Endothelial cell of umbilical vein (primary cell): Measurements from ENCODE around the gene NPTN. TPM values are rescaled to one million over a fixed set of nuclear protein-coding genes. Genes with fewer than 3 reads are reported as not detected.

ENCODE experiments used
- BruUV-seq: library from RNA; stranded (reverse); fragments of 400-500 nt; replicated peaks from 2 replicates; lab custom pipeline; 2021; lab: Mats Ljungman, UMichigan
- CTCF ChIA-PET: fragments of 300-600, 350-600 bp; sonication (Branson Sonifier 250); formaldehyde crosslinking; loops from one replicate; lab custom pipeline; 2021; ENCODE audit warnings: antibody characterized with exemption, inconsistent platforms; lab: Charles Lee
- POLR2A ChIA-PET: fragments of 300-600, 350-600 bp; sonication (Branson Sonifier 250); formaldehyde crosslinking; loops from one replicate; lab custom pipeline; 2021; ENCODE audit warnings: antibody characterized with exemption, inconsistent platforms; lab: Charles Lee
- DNase-seq: peaks from one replicate; pipeline ENCODE4 v3.0.0-alpha.2; 2011; ENCODE audit warnings: low read depth, low spot score
- FAIRE-seq: peaks from 2 replicates; lab custom pipeline; 2011; peaks lifted over from hg19 to GRCh38; lab: Jason Lieb, UNC
- H2AFZ ChIP-seq: 2 replicates; pipeline ENCODE4 v1.6.0; 2012; ENCODE audit warnings: low read depth, low read length, control low read depth, inconsistent platforms
- H3K27ac ChIP-seq: 2 replicates; pipeline ENCODE4 v1.5.1; 2011; ENCODE audit warnings: low read depth, mild to moderate bottlenecking, control low read depth, low read length, moderate library complexity; ENCODE audit not compliant: insufficient read depth
- H3K27me3 ChIP-seq, 2 experiments: 2 replicates each; pipeline versions ENCODE4 v1.6.0 to v1.6.1; 2011; ENCODE audit warnings: low read length in 2 of 2, mixed read lengths in 1 of 2; ENCODE audit not compliant: control insufficient read depth in 2 of 2, insufficient read depth in 2 of 2
- H3K36me3 ChIP-seq, 2 experiments: 2 replicates in 1 of 2; 3 replicates in 1 of 2; pipeline ENCODE4 v1.5.1; 2011; ENCODE audit warnings: low read length in 2 of 2, mild to moderate bottlenecking in 1 of 2, moderate library complexity in 1 of 2; ENCODE audit not compliant: control insufficient read depth in 2 of 2, insufficient read depth in 2 of 2; ENCODE audit errors: extremely low read depth in 1 of 2
- H3K4me1 ChIP-seq: 3 replicates; pipeline ENCODE4 v1.5.1; 2011; ENCODE audit warnings: mild to moderate bottlenecking, low read length; ENCODE audit not compliant: control insufficient read depth, insufficient read depth; ENCODE audit errors: extremely low read depth
- H3K4me2 ChIP-seq: 2 replicates; pipeline ENCODE4 v1.6.1; 2011; ENCODE audit warnings: low read length, control low read depth, mixed read lengths; ENCODE audit not compliant: insufficient read depth
- H3K4me3 ChIP-seq, 3 experiments: fragments of 200-600 bp in 1 of 3; sonication (generic), shearing (Covaris generic) in 1 of 3; replicated peaks in 1 of 3; 2 replicates each; pipeline ENCODE4 v1.5.1; 2011 to 2016; ENCODE audit warnings: control low read depth in 3 of 3, low read length in 3 of 3, mild to moderate bottlenecking in 2 of 3, inconsistent platforms in 1 of 3, low read depth in 1 of 3, moderate library complexity in 1 of 3; ENCODE audit not compliant: insufficient read depth in 1 of 3
- H3K79me2 ChIP-seq: 2 replicates; pipeline ENCODE4 v1.6.0; 2012; ENCODE audit warnings: low read length, inconsistent platforms; ENCODE audit not compliant: control insufficient read depth, insufficient read depth
- H3K9ac ChIP-seq: replicated peaks from 2 replicates; pipeline ENCODE3; 2011; ENCODE audit warnings: low read length, control low read depth; ENCODE audit not compliant: insufficient read depth; ENCODE audit errors: extremely low read depth
- H3K9me1 ChIP-seq: replicated peaks from 3 replicates; pipeline ENCODE4 v1.6.0; 2011; ENCODE audit warnings: mild to moderate bottlenecking, low read length; ENCODE audit not compliant: control insufficient read depth, insufficient read depth; ENCODE audit errors: extremely low read depth
- H3K9me3 ChIP-seq: replicated peaks from 2 replicates; pipeline ENCODE4 v1.5.1; 2012; ENCODE audit warnings: low read length, inconsistent platforms; ENCODE audit not compliant: control insufficient read depth, insufficient read depth
- H4K20me1 ChIP-seq: replicated peaks from 2 replicates; pipeline ENCODE3; 2011; ENCODE audit warnings: mild to moderate bottlenecking, low read length; ENCODE audit not compliant: control insufficient read depth, insufficient read depth; ENCODE audit errors: extremely low read depth
- CTCF ChIP-seq, 2 donors: IDR thresholded peaks; 1 replicate in 1 of 2; 2 replicates in 1 of 2; pipeline ENCODE4 v1.5.1; 2011; ENCODE audit warnings: low read length in 2 of 2, mild to moderate bottlenecking in 2 of 2, moderate library complexity in 2 of 2, control low read depth in 1 of 2, inconsistent platforms in 1 of 2, low read depth in 1 of 2; ENCODE audit not compliant: insufficient read depth in 1 of 2; ENCODE audit errors: extremely low read depth in 1 of 2
- EZH2 ChIP-seq: IDR thresholded peaks from 2 replicates; pipeline ENCODE4 v1.6.1; 2012; ENCODE audit warnings: borderline replicate concordance, low read depth, mild to moderate bottlenecking, moderate library complexity, low read length, inconsistent platforms; ENCODE audit not compliant: severe bottlenecking
- MAX ChIP-seq: IDR thresholded peaks from 2 replicates; pipeline ENCODE4 v1.6.1; 2011; ENCODE audit not compliant: insufficient read depth, insufficient read length
- MYC ChIP-seq: IDR thresholded peaks from one replicate; pipeline ENCODE4 v1.6.1; 2011; ENCODE audit warnings: mild to moderate bottlenecking, low read depth, low read length
- POLR2A ChIP-seq: IDR thresholded peaks from 2 replicates; pipeline ENCODE4 v1.6.1; 2012; ENCODE audit warnings: low read depth, mild to moderate bottlenecking, control low read depth, low read length
- POLR2AphosphoS5 ChIP-seq: IDR thresholded peaks from 2 replicates; pipeline ENCODE4 v1.6.1; 2012; ENCODE audit warnings: low read depth, mild to moderate bottlenecking, control low read depth, low read length, moderate library complexity; ENCODE audit not compliant: insufficient read depth
- dilution Hi-C: fragments of 300-500 bp; cut with MboI; formaldehyde crosslinking; loops from one replicate; pipeline ENCODE4 v1.15.0; 2019; ENCODE audit warnings: low sequenced_read_pairs; ENCODE audit not compliant: extremely low pct_ligation_motif_present
- intact Hi-C: fragments of 100-400 bp; cut with micrococcal nuclease; formaldehyde crosslinking; loops from one replicate; pipeline ENCODE4 v1.10.0; 2022
- polyA plus RNA-seq, 4 experiments: library from polyadenylated mRNA; depleted of rRNA in 3 of 4; stranded (reverse) in 3 of 4; unstranded in 1 of 4; fragments of >200 nt; gene quantifications; 2 replicates each; pipeline versions ENCODE4 v1.2.1 to v1.2.3, GENCODE V29; 2011 to 2012; ENCODE audit warnings: missing spikeins in 1 of 4
- total RNA-seq: library from RNA; stranded (reverse); gene quantifications from 2 replicates; pipeline ENCODE4 v1.2.3, GENCODE V29; 2021

NPTN gene
- total and polyA plus RNA-seq, 2 donors (not counting 3 experiments of a cell fraction or from before 2014, with no cell fraction given) = 77.4 to 81.3 TPM

- peak; percentile 82 for FAIRE-seq
- ChIA-PET CTCF (no interaction called here), POLR2A (no interaction called here)
- intact Hi-C loops = no loop called here
- no peak for TF ChIP-seq POLR2AphosphoS5
- no peak for TF ChIP-seq MYC
- TF ChIP-seq EZH2 = no peak
- TF ChIP-seq CTCF (IDR thresholded peaks at IDR 0.05; ENCODE audit: extremely low read depth in 1 of 2, insufficient read depth in 1 of 2, low read depth in 1 of 2, low read length in 2 of 2) = no peak
- no peak for TF ChIP-seq POLR2A
- Histone ChIP-seq H3K27ac (no peak overlapping the region), H3K36me3 (no peaks in the 10 kb centered on the region), H4K20me1 (no peaks in the 10 kb centered on the region), H3K79me2 (no peaks in the 10 kb centered on the region), H3K9me3 (no peaks in the 10 kb centered on the region), H3K4me2 (no peak overlapping the region), H3K27me3 (no peaks in the 10 kb centered on the region), H3K9ac (no peak overlapping the region), H3K9me1 (no peaks in the 10 kb centered on the region), H2AFZ (no peak overlapping the region), H3K4me3 (no peak overlapping the region), H3K4me1 (no peaks in the 10 kb centered on the region)
- BruUV-seq = no TSS peak
- dilution Hi-C loops = no loop called here
- no peak for DNase-seq
Observed at GRCh38 chr15:73538563-73539211, 94.5 kb downstream of the NPTN start.

- no peak overlapping the region for H3K9ac ChIP-seq
- no peaks in the 10 kb centered on the region for H3K4me1 ChIP-seq
- no peaks in the 10 kb centered on the region for H3K9me3 ChIP-seq
- intact Hi-C loops (no loop called here), dilution Hi-C loops (no loop called here)
- no TSS peak for BruUV-seq
- no peak for FAIRE-seq
- H3K36me3 ChIP-seq = no peaks in the 10 kb centered on the region
- H3K27ac ChIP-seq = no peak overlapping the region
- ChIA-PET POLR2A (no interaction called here), CTCF (interaction anchor here (1.2 kb wide), 1 partner anchor 12 kb away, joined by 4 read pairs; no protein-coding TSS in a partner anchor)
- H2AFZ ChIP-seq = no peak overlapping the region
- no peak for TF ChIP-seq EZH2
- no peak for TF ChIP-seq CTCF (IDR thresholded peaks at IDR 0.05; ENCODE audit: extremely low read depth in 1 of 2, insufficient read depth in 1 of 2, low read depth in 1 of 2, low read length in 2 of 2)
- TF ChIP-seq MAX = no peak
- TF ChIP-seq POLR2A = no peak
- TF ChIP-seq POLR2AphosphoS5 = no peak
- H3K4me2 ChIP-seq = no peak overlapping the region
- H3K4me3 ChIP-seq = no peak overlapping the region
- no peaks in the 10 kb centered on the region for H3K27me3 ChIP-seq
- H3K9me1 ChIP-seq = no peaks in the 10 kb centered on the region
- no peak for DNase-seq
- H3K79me2 ChIP-seq = no peaks in the 10 kb centered on the region
- no peaks in the 10 kb centered on the region for H4K20me1 ChIP-seq
Observed at GRCh38 chr15:73538123-73538522, 95.1 kb downstream of the NPTN start.
